Type B pancreatic cell (in vitro differentiated cells): ENCODE data around the gene C2orf49. TPM values are rescaled to one million over a fixed set of nuclear protein-coding genes. Genes with fewer than 3 reads are reported as not detected.

Experiments used
- DNase-seq: peaks from one replicate; pipeline ENCODE4 v3.0.0; 2021; ENCODE audit warnings: mixed read lengths; ENCODE audit not compliant: unreplicated experiment; ENCODE audit errors: extremely low spot score
- H3K27ac Mint-ChIP-seq: 2 replicates; pipeline ENCODE4 v1.8.0; 2021; ENCODE audit warnings: mild to moderate bottlenecking, mixed read lengths
- H3K27me3 Mint-ChIP-seq: 2 replicates; pipeline ENCODE4 v1.8.0; 2021; ENCODE audit warnings: mixed read lengths
- H3K36me3 Mint-ChIP-seq: 2 replicates; pipeline ENCODE4 v1.8.0; 2021; ENCODE audit warnings: mixed read lengths
- H3K4me1 Mint-ChIP-seq: one replicate; pipeline ENCODE4 v1.8.0; 2021; ENCODE audit warnings: mixed read lengths; ENCODE audit not compliant: unreplicated experiment
- H3K4me3 Mint-ChIP-seq: 2 replicates; pipeline ENCODE4 v1.8.0; 2021; ENCODE audit warnings: mild to moderate bottlenecking, mixed read lengths
- H3K9me3 Mint-ChIP-seq: 2 replicates; pipeline ENCODE4 v1.8.0; 2021; ENCODE audit warnings: mixed read lengths
- CTCF ChIP-seq: fragments of 200-600 bp; sonication (generic); conservative IDR thresholded peaks from 2 replicates; pipeline ENCODE4 v1.5.0; 2021; ENCODE audit warnings: antibody characterized with exemption, mild to moderate bottlenecking
- total RNA-seq: library from RNA; stranded (reverse); gene quantifications from 2 replicates; pipeline ENCODE4 v1.2.1, GENCODE V29; 2021; ENCODE audit warnings: low replicate concordance

C2orf49 gene
- total RNA-seq, 1 donor from 2014 or later: 25.8 TPM

- H3K27me3 Mint-ChIP-seq: no peaks in the 10 kb centered on the region
- DNase-seq: peak; percentile 16
- no peaks in the 10 kb centered on the region for H3K4me1 Mint-ChIP-seq
- no peak overlapping the region for H3K4me3 Mint-ChIP-seq
- H3K27ac Mint-ChIP-seq: no peak overlapping the region
- TF ChIP-seq CTCF: no peak
- H3K36me3 Mint-ChIP-seq: peaks cover 42% of the 10 kb centered on the region
- H3K9me3 Mint-ChIP-seq: no peaks in the 10 kb centered on the region
Measured at GRCh38 chr2:105361102-105361889, 24.0 kb downstream of the C2orf49 start.

- TF ChIP-seq CTCF: no peak
- H3K36me3 Mint-ChIP-seq: peaks cover 37% of the 10 kb centered on the region
- no peaks in the 10 kb centered on the region for H3K9me3 Mint-ChIP-seq
- no peak overlapping the region for H3K27ac Mint-ChIP-seq
- H3K4me3 Mint-ChIP-seq: no peak overlapping the region
- peak; percentile 49 for DNase-seq
- no peaks in the 10 kb centered on the region for H3K27me3 Mint-ChIP-seq
- no peaks in the 10 kb centered on the region for H3K4me1 Mint-ChIP-seq
Measured at GRCh38 chr2:105362862-105363591, 25.7 kb downstream of the C2orf49 start.

- Mint-ChIP-seq H3K27me3 (no peaks in the 10 kb centered on the region), H3K27ac (no peak overlapping the region), H3K4me3 (no peak overlapping the region), H3K36me3 (peaks cover 29% of the 10 kb centered on the region), H3K9me3 (no peaks in the 10 kb centered on the region), H3K4me1 (peaks cover 1% of the 10 kb centered on the region)
- no peak for DNase-seq
- no peak for TF ChIP-seq CTCF
Measured at GRCh38 chr2:105364436-105365139, 27.2 kb downstream of the C2orf49 start.

GRCh38 chr2:105365206-105365605, 27.9 kb downstream of the C2orf49 start:
- H3K4me1 Mint-ChIP-seq: peaks cover 7% of the 10 kb centered on the region
- H3K9me3 Mint-ChIP-seq: no peaks in the 10 kb centered on the region
- no peak overlapping the region for H3K4me3 Mint-ChIP-seq
- no peak for TF ChIP-seq CTCF
- H3K27me3 Mint-ChIP-seq: no peaks in the 10 kb centered on the region
- H3K36me3 Mint-ChIP-seq: peaks cover 31% of the 10 kb centered on the region
- H3K27ac Mint-ChIP-seq: no peak overlapping the region
- no peak for DNase-seq

- no peaks in the 10 kb centered on the region for H3K9me3 Mint-ChIP-seq
- peaks cover 20% of the 10 kb centered on the region for H3K4me1 Mint-ChIP-seq
- H3K36me3 Mint-ChIP-seq: peaks cover 30% of the 10 kb centered on the region
- H3K27ac Mint-ChIP-seq: no peak overlapping the region
- no peak overlapping the region for H3K4me3 Mint-ChIP-seq
- H3K27me3 Mint-ChIP-seq: no peaks in the 10 kb centered on the region
- TF ChIP-seq CTCF: no peak
- no peak for DNase-seq
Measured at GRCh38 chr2:105368759-105369408, 31.5 kb downstream of the C2orf49 start.
